B cell (primary cell): Measurements from ENCODE around the gene EVA1A. TPM values are rescaled to one million over a fixed set of nuclear protein-coding genes. Genes with fewer than 3 reads are reported as not detected.

ENCODE experiments used
- ATAC-seq: fragments of 200-7000 bp; cut with Tn5 transposase; one replicate; pipeline ENCODE4 v1.10.0; 2021; ENCODE audit warnings: low read depth, mild to moderate bottlenecking, moderate number of reproducible peaks, moderate library complexity
- CTCF ChIA-PET: fragments of 350-600 bp; sonication (Branson Sonifier 250); formaldehyde crosslinking; loops from one replicate; lab custom pipeline; 2021; ENCODE audit warnings: antibody characterized with exemption, inconsistent platforms; lab: Charles Lee
- POLR2A ChIA-PET: fragments of 350-600 bp; sonication (Branson Sonifier 250); formaldehyde crosslinking; loops from one replicate; lab custom pipeline; 2021; ENCODE audit warnings: antibody characterized with exemption; lab: Charles Lee
- DNase-seq: peaks from one replicate; pipeline ENCODE4 v3.0.0; 2013
- H2AFZ ChIP-seq: 2 replicates; pipeline ENCODE4 v1.6.1; 2012; ENCODE audit warnings: mild to moderate bottlenecking, low read depth, low read length; ENCODE audit not compliant: insufficient read depth, poor library complexity, severe bottlenecking
- H3K27ac ChIP-seq, 2 donors: 1 replicate in 1 of 2; 2 replicates in 1 of 2; pipeline ENCODE4 v1.5.1; 2012 to 2013; ENCODE audit warnings: low read length in 2 of 2, mild to moderate bottlenecking in 2 of 2, moderate library complexity in 1 of 2
- H3K27me3 ChIP-seq, 4 experiments: fragments of 200-600 bp in 1 of 4; sonication (generic) in 1 of 4; replicated peaks in 1 of 4; 1 replicate in 2 of 4; 2 replicates in 2 of 4; pipeline versions ENCODE4 v1.6.1 to v1.7.0; 2013 to 2016; ENCODE audit warnings: low read length in 3 of 4, mild to moderate bottlenecking in 2 of 4, mixed read lengths in 1 of 4, moderate library complexity in 1 of 4; ENCODE audit not compliant: insufficient read depth in 4 of 4, control insufficient read depth in 3 of 4; ENCODE audit errors: control extremely low read depth in 1 of 4
- H3K36me3 ChIP-seq, 2 experiments: replicated peaks in 1 of 2; 1 replicate in 1 of 2; 2 replicates in 1 of 2; pipeline versions ENCODE4 v1.6.1 to v1.7.1; 2013; ENCODE audit warnings: low read length in 1 of 2; ENCODE audit not compliant: insufficient read depth in 2 of 2, control insufficient read depth in 1 of 2; ENCODE audit errors: control extremely low read depth in 1 of 2, extremely low read depth in 1 of 2
- H3K4me1 ChIP-seq, 2 donors: fragments of 200-600 bp in 1 of 2; sonication (generic) in 1 of 2; 1 replicate in 1 of 2; 2 replicates in 1 of 2; pipeline versions ENCODE4 v1.5.1 to v1.6.1; 2013 to 2017; ENCODE audit warnings: low read length in 2 of 2; ENCODE audit not compliant: control insufficient read depth in 2 of 2, insufficient read depth in 2 of 2
- H3K4me2 ChIP-seq: replicated peaks from 2 replicates; pipeline ENCODE3; 2012; ENCODE audit warnings: mild to moderate bottlenecking, low read depth, low read length; ENCODE audit not compliant: poor library complexity, severe bottlenecking
- H3K4me3 ChIP-seq, 5 experiments: fragments of 200-600 bp in 1 of 5; sonication (generic) in 1 of 5; 1 replicate in 3 of 5; 2 replicates in 2 of 5; pipeline versions ENCODE4 v1.5.1 to v1.7.0; 2011 to 2016; ENCODE audit warnings: low read length in 4 of 5, mild to moderate bottlenecking in 4 of 5, low read depth in 2 of 5, control low read depth in 1 of 5, moderate library complexity in 1 of 5; ENCODE audit not compliant: insufficient read depth in 1 of 5; ENCODE audit errors: control extremely low read depth in 1 of 5, extremely low read depth in 1 of 5
- H3K79me2 ChIP-seq: fragments of 200-600 bp; sonication (generic); one replicate; pipeline ENCODE4 v1.6.0; 2016; ENCODE audit warnings: low read length; ENCODE audit not compliant: control insufficient read depth, insufficient read depth
- H3K9ac ChIP-seq: fragments of 200-600 bp; sonication (generic); 2 replicates; pipeline ENCODE4 v1.6.1; 2017; ENCODE audit warnings: mild to moderate bottlenecking, low read length, moderate library complexity
- H3K9me3 ChIP-seq, 3 donors: one replicate each; pipeline versions ENCODE4 v1.6.1 to v1.7.1; 2013; ENCODE audit warnings: low read length in 2 of 3; ENCODE audit not compliant: control insufficient read depth in 2 of 3, insufficient read depth in 1 of 3; ENCODE audit errors: control extremely low read depth in 1 of 3
- H4K20me1 ChIP-seq: 2 replicates; pipeline ENCODE4 v1.6.0; 2012; ENCODE audit warnings: mild to moderate bottlenecking, low read length; ENCODE audit not compliant: insufficient read depth, control insufficient read depth, poor library complexity, severe bottlenecking
- H3K27ac Mint-ChIP-seq: one replicate; pipeline ENCODE4 v1.8.0; 2021; ENCODE audit warnings: mixed read lengths
- H3K27me3 Mint-ChIP-seq: one replicate; pipeline ENCODE4 v1.8.0; 2021; ENCODE audit warnings: mixed read lengths
- H3K4me1 Mint-ChIP-seq: one replicate; pipeline ENCODE4 v1.8.0; 2021; ENCODE audit warnings: mixed read lengths
- H3K4me3 Mint-ChIP-seq: one replicate; pipeline ENCODE4 v1.8.0; 2021; ENCODE audit warnings: mixed read lengths
- H3K9me3 Mint-ChIP-seq: one replicate; pipeline ENCODE4 v1.8.0; 2022; ENCODE audit warnings: mixed read lengths; ENCODE audit not compliant: insufficient read depth
- CTCF ChIP-seq: fragments of 200-600 bp; IDR thresholded peaks from one replicate; pipeline ENCODE4 v1.8.0; 2022; ENCODE audit warnings: antibody characterized with exemption, mild to moderate bottlenecking
- EZH2 ChIP-seq: IDR thresholded peaks from 2 replicates; pipeline ENCODE4 v1.6.1; 2012; ENCODE audit warnings: borderline replicate concordance, low read depth, mild to moderate bottlenecking, moderate library complexity, low read length; ENCODE audit not compliant: insufficient read depth, poor library complexity, severe bottlenecking
- WGBS: methylation state at CpG from one replicate; pipeline ENCODE4 v1.1.5; 2013; ENCODE audit warnings: missing lambda C conversion rate; ENCODE audit not compliant: insufficient coverage; 5-methylcytosine and 5-hydroxymethylcytosine counted together
- intact Hi-C: fragments of 100-400 bp; cut with micrococcal nuclease; formaldehyde crosslinking; loops from one replicate; pipeline ENCODE4 v1.10.0; 2022
- polyA plus RNA-seq: library from polyadenylated mRNA; depleted of rRNA; stranded (reverse); fragments of >200 nt; gene quantifications from 2 replicates; pipeline ENCODE4 v1.2.3, GENCODE V29; 2012
- total RNA-seq, 2 donors: library from RNA; stranded (reverse); fragments of 120-200 nt in 1 of 2; gene quantifications; 1 replicate in 1 of 2; 2 replicates in 1 of 2; pipeline versions ENCODE4 v1.2.3 to v1.2.4, GENCODE V29; 2013 to 2022

EVA1A gene
- total and polyA plus RNA-seq, 2 donors (not counting 1 experiment from before 2014, with no cell fraction given) = not detected

- CTCF ChIA-PET = interaction anchor here (1.0 to 1.2 kb wide), 2 partner anchors 13 to 27 kb away, joined by 3 read pairs; no protein-coding TSS in a partner anchor
- 80% methylated on average over 4 of the region's 4 CpGs for WGBS
- ATAC-seq = no peak
These were observed 39.8 kb upstream of the EVA1A start for GRCh38 chr2:75600461-75601011.

More at GRCh38 chr2:75600461-75601011, 39.8 kb upstream of the EVA1A start:
- H2AFZ ChIP-seq = no peak overlapping the region
- no peak overlapping the region for H3K4me2 ChIP-seq
- TF ChIP-seq EZH2 = no peak
- TF ChIP-seq CTCF = no peak
- no peak overlapping the region for H3K27ac Mint-ChIP-seq
- H3K36me3 ChIP-seq = no peaks in the 10 kb centered on the region
- intact Hi-C loops = loop anchor here (10.0 kb wide), 1 partner anchor 396 kb away; no protein-coding TSS in a partner anchor
- no peaks in the 10 kb centered on the region for H4K20me1 ChIP-seq
- no peak overlapping the region for H3K9ac ChIP-seq
- POLR2A ChIA-PET = no interaction called here
- no peaks in the 10 kb centered on the region for H3K4me1 ChIP-seq
- H3K4me3 ChIP-seq = no peak overlapping the region
- H3K27ac ChIP-seq = no peak overlapping the region
- DNase-seq = no peak
- no peaks in the 10 kb centered on the region for H3K79me2 ChIP-seq
- H3K9me3 Mint-ChIP-seq = no peaks in the 10 kb centered on the region
- peaks cover 2% of the 10 kb centered on the region for H3K4me1 Mint-ChIP-seq
- H3K4me3 Mint-ChIP-seq = no peak overlapping the region
- peaks cover 16% of the 10 kb centered on the region for H3K27me3 Mint-ChIP-seq
- peaks cover 0 to 6% (median 0%) of the 10 kb centered on the region in 3 donors for H3K9me3 ChIP-seq
- peaks cover 0 to 4% (median 0%) of the 10 kb centered on the region in 4 experiments for H3K27me3 ChIP-seq
